ENCODE measurements around the gene ZNF277.

Gene ZNF277

DNA sequence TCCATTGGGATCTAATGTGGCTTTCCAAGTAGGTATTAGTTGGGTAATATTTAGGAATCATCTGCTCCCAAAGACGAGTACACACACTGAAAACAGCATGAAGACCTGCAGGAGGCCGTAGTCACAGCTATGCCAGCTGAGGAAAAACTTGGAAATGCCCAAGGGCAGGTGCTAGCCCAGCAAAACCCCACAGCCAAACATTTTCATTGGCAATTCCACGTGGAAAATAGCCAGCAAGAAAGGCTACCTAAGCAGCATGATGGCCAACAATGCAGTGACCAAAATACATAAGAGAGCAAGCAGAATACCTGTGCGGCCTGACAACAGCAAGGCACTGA, 33.0 kb upstream of the ZNF277 start:
- Mint-ChIP-seq H3K9me3 (no peaks in the 10 kb centered on the region), H3K4me1 (ENCODE audit: low read depth) (no peaks in the 10 kb centered on the region), H3K4me3 (no peak overlapping the region), H3K27ac (no peak overlapping the region), H3K36me3 (ENCODE audit: low read depth) (no peaks in the 10 kb centered on the region), H3K27me3 (ENCODE audit: low read depth) (peaks cover 19% of the 10 kb centered on the region)
- DNase-seq (ENCODE audit: low spot score): no peak

DNA sequence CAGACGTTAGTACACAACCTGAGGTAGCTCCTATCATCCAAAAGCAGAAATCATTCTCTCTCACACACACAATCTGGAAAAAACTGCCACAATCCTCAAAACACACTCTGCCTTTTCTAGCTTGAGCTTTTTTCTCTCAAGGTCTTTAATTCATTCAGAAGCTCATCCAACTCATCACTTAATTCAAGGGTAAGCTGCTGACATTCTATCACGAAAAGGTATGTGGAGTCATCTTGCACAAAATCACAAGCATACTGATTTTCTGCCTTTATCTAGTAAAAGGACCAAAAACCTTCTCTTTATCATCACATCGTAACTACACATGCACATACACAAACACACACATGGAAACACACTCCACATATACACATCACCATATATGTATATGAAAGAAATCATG, 32.3 kb upstream of the ZNF277 start:
- no peak overlapping the region for H3K4me3 Mint-ChIP-seq
- no peak overlapping the region for H3K27ac Mint-ChIP-seq
- H3K9me3 Mint-ChIP-seq: no peaks in the 10 kb centered on the region
- no peaks in the 10 kb centered on the region for H3K36me3 Mint-ChIP-seq (ENCODE audit: low read depth)
- peaks cover 19% of the 10 kb centered on the region for H3K27me3 Mint-ChIP-seq (ENCODE audit: low read depth)
- H3K4me1 Mint-ChIP-seq (ENCODE audit: low read depth): no peaks in the 10 kb centered on the region
- no peak for DNase-seq (ENCODE audit: low spot score)

DNA sequence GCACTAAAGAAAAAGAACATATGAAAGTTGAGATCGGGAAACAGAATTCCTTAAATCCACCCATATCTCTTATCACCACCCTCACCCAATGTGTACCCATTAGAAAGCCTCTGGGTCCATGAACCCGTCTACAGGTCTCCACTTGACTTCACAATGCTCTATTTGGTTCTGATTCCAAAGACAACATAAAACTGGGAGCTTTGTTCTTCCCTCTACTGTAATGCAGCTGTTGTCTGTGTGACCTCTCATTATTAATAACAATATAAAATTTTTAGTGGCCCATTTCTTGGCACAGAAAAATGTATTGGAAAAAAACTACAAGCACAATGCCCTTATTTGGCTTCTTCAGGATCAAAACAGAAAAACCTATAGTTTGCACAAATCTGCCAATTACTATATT, 30.3 kb upstream of the ZNF277 start:
- Mint-ChIP-seq H3K27me3 (ENCODE audit: low read depth) (peaks cover 19% of the 10 kb centered on the region), H3K4me3 (no peak overlapping the region), H3K27ac (no peak overlapping the region), H3K9me3 (no peaks in the 10 kb centered on the region), H3K4me1 (ENCODE audit: low read depth) (no peaks in the 10 kb centered on the region), H3K36me3 (ENCODE audit: low read depth) (no peaks in the 10 kb centered on the region)
- DNase-seq (ENCODE audit: low spot score): no peak

DNA sequence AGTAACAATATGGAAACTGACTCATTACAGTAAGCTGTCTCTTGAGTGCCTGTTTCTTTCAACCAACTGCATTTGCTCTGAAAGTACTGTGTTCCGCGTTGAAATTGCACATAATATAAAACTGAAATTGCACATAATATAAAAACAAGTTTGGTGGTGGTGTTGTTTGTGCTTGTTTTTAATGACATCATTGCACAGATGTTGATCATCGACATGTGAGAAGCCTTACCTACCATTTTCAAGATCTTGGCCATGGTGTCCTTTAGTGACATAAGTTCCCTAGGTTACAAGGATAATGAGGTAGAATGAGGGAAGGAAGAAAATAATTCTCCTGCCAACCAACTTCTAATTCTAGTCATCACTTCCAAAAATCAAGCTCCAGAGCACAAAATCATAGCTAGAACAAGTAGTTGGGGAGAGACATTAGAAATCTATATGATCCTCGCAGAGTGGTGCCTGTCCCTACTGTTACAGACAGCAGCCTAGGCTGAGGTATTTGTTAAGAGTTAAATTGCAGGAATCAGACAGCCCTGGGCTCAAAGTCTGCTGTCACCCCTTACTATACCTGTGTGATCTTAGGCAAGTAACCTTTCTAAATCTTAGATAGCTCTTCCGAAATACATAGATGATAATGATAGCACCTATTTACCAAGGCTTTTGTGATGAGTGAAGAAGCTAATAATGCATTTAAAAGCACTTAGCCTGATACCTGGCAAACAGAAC, 29.6 kb upstream of the ZNF277 start:
- no peak for DNase-seq (ENCODE audit: low spot score)
- Mint-ChIP-seq H3K27ac (no peak overlapping the region), H3K36me3 (ENCODE audit: low read depth) (no peaks in the 10 kb centered on the region), H3K4me3 (no peak overlapping the region), H3K4me1 (ENCODE audit: low read depth) (no peaks in the 10 kb centered on the region), H3K9me3 (no peaks in the 10 kb centered on the region), H3K27me3 (ENCODE audit: low read depth) (peaks cover 19% of the 10 kb centered on the region)

DNA sequence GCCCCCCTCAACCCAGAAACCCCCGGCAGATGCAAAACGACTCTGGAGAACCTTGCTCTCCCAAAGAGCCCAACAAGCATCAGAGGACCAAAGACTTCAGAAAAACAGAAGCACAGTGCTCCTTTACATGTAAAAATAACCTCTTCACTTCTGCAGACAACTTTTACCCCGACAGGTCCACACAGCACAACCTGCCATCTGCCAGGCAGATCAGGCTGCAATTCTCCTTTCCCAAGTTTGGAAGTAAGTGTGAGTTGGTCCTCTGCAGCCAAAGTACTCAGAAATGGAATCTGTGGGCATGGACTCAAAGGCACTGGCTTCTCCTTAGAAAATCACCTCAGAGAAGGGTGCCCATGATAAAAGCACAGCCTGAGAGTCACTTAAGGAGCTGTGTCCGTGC, 26.3 kb upstream of the ZNF277 start:
- no peak for DNase-seq (ENCODE audit: low spot score)
- Mint-ChIP-seq H3K9me3 (no peaks in the 10 kb centered on the region), H3K27ac (no peak overlapping the region), H3K4me1 (ENCODE audit: low read depth) (no peaks in the 10 kb centered on the region), H3K27me3 (ENCODE audit: low read depth) (peaks cover 19% of the 10 kb centered on the region), H3K36me3 (ENCODE audit: low read depth) (no peaks in the 10 kb centered on the region), H3K4me3 (no peak overlapping the region)

DNA sequence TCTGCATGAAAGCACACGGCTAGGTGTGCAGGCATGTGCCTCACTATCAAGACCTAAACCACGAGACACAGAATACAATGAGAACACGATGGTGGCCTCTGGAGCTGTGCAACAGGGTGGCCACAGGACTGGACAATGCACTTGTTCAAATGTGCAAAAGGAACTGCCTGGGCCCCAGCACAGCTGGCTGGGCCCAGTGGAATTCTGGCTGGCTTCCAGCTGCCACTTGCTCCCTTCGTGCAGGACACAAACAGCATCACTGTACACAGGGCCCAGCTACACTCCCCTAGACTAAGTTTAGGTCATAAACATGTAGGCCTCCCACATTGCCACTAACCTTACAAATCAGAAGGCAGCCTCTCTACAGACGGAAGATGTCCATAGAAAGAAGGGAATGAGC, 23.7 kb upstream of the ZNF277 start:
- no peak for DNase-seq (ENCODE audit: low spot score)
- Mint-ChIP-seq H3K27ac (no peak overlapping the region), H3K36me3 (ENCODE audit: low read depth) (no peaks in the 10 kb centered on the region), H3K27me3 (ENCODE audit: low read depth) (peaks cover 9% of the 10 kb centered on the region), H3K9me3 (no peaks in the 10 kb centered on the region), H3K4me3 (no peak overlapping the region), H3K4me1 (ENCODE audit: low read depth) (no peaks in the 10 kb centered on the region)

DNA sequence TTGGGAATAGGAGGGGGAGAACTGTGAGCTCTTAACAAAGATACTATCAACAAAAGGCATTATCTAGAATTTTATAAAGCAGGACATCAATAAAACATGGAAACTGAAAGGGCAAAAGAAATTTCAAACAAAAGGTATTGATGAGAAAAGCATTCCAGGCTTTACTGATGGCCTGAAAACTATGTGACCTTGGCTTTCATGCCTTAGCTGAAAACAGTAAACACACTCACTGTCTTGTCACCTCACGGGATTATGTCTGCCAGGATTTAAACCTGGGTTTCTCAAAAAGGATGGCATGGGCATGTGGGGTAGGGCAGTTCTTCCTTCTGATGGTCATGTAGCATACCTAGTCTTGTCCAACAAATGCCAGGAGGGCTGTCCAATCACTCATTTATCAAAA, 23.2 kb upstream of the ZNF277 start:
- DNase-seq (ENCODE audit: low spot score): no peak

DNA sequence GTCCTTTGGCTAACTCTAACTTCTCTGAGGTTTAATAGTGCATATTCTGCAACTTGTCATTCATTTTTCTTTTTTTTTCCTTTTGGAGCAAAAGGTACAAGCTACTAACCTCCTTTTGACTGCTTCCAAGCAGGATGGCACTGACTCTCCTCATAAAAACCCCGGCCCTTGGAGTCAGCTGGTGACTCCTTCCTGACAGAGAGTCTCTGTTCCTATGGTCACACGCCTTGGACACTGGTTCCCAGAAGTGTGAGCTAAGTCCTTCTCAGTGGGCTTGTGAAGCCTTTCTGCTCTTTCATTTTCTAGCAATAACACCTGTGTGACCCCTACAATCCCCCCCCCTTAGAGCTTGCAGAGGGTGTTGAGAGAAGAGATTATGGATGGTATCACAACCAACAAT, 22.0 kb upstream of the ZNF277 start:
- Mint-ChIP-seq H3K9me3 (no peaks in the 10 kb centered on the region), H3K4me3 (no peak overlapping the region), H3K27me3 (ENCODE audit: low read depth) (peaks cover 4% of the 10 kb centered on the region), H3K27ac (no peak overlapping the region), H3K36me3 (ENCODE audit: low read depth) (no peaks in the 10 kb centered on the region), H3K4me1 (ENCODE audit: low read depth) (no peaks in the 10 kb centered on the region)
- DNase-seq (ENCODE audit: low spot score): no peak

More for the DNA sequence above, 23.2 kb upstream of the ZNF277 start:
- no peaks in the 10 kb centered on the region for H3K36me3 Mint-ChIP-seq (ENCODE audit: low read depth)
- H3K27me3 Mint-ChIP-seq (ENCODE audit: low read depth): peaks cover 5% of the 10 kb centered on the region
- H3K4me1 Mint-ChIP-seq (ENCODE audit: low read depth): no peaks in the 10 kb centered on the region
- no peaks in the 10 kb centered on the region for H3K9me3 Mint-ChIP-seq
- H3K4me3 Mint-ChIP-seq: no peak overlapping the region
- H3K27ac Mint-ChIP-seq: no peak overlapping the region

DNA sequence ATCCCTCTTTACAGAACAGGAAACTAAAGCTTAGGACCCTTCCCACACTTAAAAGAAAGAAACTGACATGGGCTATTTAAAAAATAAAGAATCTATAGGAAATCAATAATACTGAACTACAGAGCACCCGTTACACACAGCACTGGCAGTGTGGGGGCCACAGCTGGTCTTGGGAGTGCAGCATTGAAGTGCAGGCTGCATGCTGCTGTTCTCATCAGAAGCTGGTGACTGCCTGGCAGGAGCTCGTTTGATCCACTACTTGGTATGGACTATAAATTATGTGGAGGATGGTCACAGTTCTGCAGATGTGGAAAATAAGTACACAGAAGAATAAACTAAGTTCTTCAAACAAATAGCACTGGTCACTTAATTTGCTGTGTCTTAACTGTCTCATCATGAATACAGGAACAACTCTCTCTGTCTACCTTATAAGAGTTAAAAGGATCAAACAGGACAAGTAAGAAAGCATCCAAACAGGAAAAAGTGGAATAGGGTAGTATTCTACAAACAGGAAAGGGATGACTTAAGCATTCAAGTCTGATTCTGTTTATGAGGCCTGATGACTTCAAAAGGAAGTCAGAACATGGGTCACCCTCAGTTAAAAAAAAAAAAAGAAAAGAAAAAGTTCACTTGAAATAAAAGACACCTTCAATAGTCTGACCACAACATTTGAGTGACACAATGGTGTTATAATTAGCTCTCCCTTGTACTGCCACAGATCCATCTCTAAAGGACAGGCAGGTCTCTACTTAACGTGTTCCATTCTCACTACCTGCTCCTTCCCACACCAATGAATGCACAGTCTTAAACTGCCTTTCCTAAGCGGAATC, 21.3 kb upstream of the ZNF277 start:
- Mint-ChIP-seq H3K4me3 (no peak overlapping the region), H3K27me3 (ENCODE audit: low read depth) (peaks cover 4% of the 10 kb centered on the region), H3K27ac (no peak overlapping the region), H3K36me3 (ENCODE audit: low read depth) (no peaks in the 10 kb centered on the region), H3K9me3 (no peaks in the 10 kb centered on the region), H3K4me1 (ENCODE audit: low read depth) (no peaks in the 10 kb centered on the region)
- DNase-seq (ENCODE audit: low spot score): no peak

DNA sequence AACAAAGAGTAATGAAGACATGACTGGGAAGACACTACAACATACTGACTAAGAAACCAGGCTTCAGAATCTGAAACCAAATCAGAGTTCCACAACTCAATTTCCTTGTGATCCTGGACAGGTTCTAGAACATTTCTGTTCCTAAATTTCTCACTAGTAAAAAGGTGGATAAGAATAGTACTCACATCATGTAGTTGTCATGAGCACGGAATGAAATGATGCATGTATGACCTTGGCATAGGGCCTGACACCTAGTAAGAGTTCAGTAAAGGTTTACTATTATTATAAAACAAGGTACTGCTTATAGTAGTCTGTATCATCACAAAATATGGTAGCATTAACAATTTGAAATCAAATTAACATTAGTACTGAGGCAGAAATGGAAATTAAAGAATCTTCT, 20.2 kb upstream of the ZNF277 start:
- no peak overlapping the region for H3K27ac Mint-ChIP-seq

DNA sequence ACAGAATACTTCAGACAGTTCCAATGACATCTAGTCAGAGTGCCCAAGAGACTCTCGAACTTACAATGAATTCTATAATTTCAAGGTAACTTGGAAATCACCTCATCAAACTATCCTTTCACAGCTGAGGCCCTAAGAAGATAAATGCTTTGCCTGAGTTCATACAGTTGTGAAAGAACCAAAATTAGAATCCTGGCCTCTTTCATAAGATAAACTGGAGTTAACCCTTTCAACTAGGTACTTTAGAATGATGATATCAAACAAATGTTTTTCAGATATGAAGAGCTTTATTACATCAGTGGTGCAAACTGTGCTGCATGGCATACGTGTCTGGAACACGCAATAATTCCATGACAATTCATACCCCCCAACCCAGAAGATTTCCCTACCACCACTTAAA, 18.2 kb upstream of the ZNF277 start:
- Mint-ChIP-seq H3K36me3 (ENCODE audit: low read depth) (no peaks in the 10 kb centered on the region), H3K9me3 (no peaks in the 10 kb centered on the region), H3K27me3 (ENCODE audit: low read depth) (peaks cover 3% of the 10 kb centered on the region), H3K4me1 (ENCODE audit: low read depth) (no peaks in the 10 kb centered on the region), H3K4me3 (no peak overlapping the region), H3K27ac (no peak overlapping the region)
- DNase-seq (ENCODE audit: low spot score): no peak

More for the DNA sequence above, 20.2 kb upstream of the ZNF277 start:
- Mint-ChIP-seq H3K4me1 (ENCODE audit: low read depth) (no peaks in the 10 kb centered on the region), H3K36me3 (ENCODE audit: low read depth) (no peaks in the 10 kb centered on the region), H3K9me3 (no peaks in the 10 kb centered on the region), H3K4me3 (no peak overlapping the region), H3K27me3 (ENCODE audit: low read depth) (no peaks in the 10 kb centered on the region)
- DNase-seq (ENCODE audit: low spot score): no peak

DNA sequence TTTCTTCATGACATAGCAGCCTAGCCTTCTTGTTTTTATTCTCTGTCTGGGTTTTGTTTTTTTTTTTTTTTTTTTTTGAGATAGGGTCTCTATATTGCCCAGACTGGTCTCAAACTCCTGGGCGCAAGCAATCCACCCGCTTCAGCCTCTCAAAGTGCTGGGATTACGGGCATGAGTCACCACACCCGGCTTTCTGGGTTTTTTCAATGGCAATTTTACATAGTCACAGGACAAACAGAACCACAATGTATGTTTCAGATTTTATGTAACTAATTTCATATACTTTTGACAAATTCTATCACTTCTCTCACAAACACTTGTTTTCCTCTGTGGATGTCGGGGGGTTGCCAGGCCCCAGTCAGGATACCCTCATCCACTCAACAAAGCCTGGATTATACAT, 16.8 kb upstream of the ZNF277 start:
- no peaks in the 10 kb centered on the region for H3K4me1 Mint-ChIP-seq (ENCODE audit: low read depth)
- no peak for DNase-seq (ENCODE audit: low spot score)
- no peak overlapping the region for H3K27ac Mint-ChIP-seq
- H3K36me3 Mint-ChIP-seq (ENCODE audit: low read depth): no peaks in the 10 kb centered on the region
- no peak overlapping the region for H3K4me3 Mint-ChIP-seq
- H3K9me3 Mint-ChIP-seq: no peaks in the 10 kb centered on the region
- H3K27me3 Mint-ChIP-seq (ENCODE audit: low read depth): peaks cover 7% of the 10 kb centered on the region

DNA sequence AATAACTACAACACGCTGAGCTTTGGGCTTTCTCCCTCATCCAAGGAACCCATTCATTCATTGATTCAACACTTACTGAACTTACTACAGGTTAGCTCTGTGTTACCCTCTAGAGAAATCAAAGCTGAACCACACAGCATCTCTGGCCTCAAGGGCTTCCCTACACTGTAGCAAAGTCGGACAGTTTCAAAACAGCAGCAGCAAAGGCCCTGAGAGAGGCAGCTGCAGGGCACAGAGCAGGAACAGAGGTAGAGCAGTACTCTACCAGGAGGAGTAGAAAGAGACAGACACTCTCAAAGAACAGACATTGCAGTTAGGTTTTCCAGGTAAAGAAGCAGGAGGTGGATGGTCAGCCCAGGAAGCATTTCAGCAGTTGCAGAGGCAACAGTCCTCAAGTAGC, 16.4 kb upstream of the ZNF277 start:
- Mint-ChIP-seq H3K4me3 (no peak overlapping the region), H3K27me3 (ENCODE audit: low read depth) (peaks cover 7% of the 10 kb centered on the region), H3K4me1 (ENCODE audit: low read depth) (no peaks in the 10 kb centered on the region), H3K9me3 (no peaks in the 10 kb centered on the region), H3K27ac (no peak overlapping the region), H3K36me3 (ENCODE audit: low read depth) (no peaks in the 10 kb centered on the region)
- no peak for DNase-seq (ENCODE audit: low spot score)

DNA sequence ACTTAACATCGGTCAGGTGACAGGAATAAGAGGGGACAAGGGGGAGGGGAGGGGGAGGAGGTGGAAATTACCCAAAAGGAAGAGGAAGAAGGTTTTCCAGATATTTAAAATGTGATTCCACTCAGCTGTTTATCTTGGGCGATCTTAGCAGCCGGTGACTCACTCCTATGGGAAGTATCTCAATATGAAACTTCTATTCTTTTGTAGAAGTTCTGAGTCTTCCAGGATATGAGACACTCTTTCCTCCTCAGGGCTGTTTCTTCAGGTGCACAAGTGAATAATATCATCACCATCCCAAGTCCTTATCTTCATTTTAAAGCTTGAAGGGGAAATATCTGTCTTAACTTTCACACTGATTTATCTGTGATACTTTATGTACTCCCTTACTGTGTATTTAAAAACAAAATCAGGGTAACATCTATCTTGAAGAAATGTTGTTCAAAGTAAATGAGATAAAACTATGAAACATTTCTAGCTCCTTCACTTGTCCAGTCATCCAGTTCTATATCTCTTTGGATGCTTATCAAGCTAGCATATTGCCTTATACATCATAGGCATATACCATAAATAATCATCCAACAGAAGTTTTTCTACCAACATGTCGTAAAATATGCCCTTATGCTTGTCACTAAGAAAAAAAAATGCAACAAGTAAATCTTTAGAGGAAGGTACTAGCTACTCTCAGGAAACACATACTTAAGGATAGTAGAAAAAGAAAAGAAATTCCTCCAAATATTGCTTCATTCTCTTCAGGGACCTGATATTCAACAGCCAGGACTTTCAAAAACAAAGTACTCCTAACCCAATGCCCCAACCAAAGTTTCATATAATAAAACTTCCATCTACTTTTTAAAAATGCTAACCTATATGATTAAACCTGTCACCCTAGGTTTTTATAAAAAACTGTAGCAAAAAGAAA, 14.0 kb upstream of the ZNF277 start:
- H3K4me1 Mint-ChIP-seq (ENCODE audit: low read depth): no peaks in the 10 kb centered on the region

More for the DNA sequence above, 14.0 kb upstream of the ZNF277 start:
- no peak overlapping the region for H3K27ac Mint-ChIP-seq
- H3K36me3 Mint-ChIP-seq (ENCODE audit: low read depth): no peaks in the 10 kb centered on the region
- H3K9me3 Mint-ChIP-seq: no peaks in the 10 kb centered on the region
- no peak overlapping the region for H3K4me3 Mint-ChIP-seq
- peaks cover 13% of the 10 kb centered on the region for H3K27me3 Mint-ChIP-seq (ENCODE audit: low read depth)
- no peak for DNase-seq (ENCODE audit: low spot score)
